Fibroblast of skin of left biceps (primary cell): ENCODE data around the gene RRAS2.
"Not testable (repeated sequence)": the region's sequence is repeated elsewhere in the genome, so short reads cannot be mapped to it uniquely, and the experiment has no call there.

ENCODE experiments used
- DNase-seq, 2 experiments: peaks; one replicate each; pipeline ENCODE4 v3.0.0-alpha.2; 2013; ENCODE audit warnings: low read depth in 2 of 2

The RRAS2 gene

DNA sequence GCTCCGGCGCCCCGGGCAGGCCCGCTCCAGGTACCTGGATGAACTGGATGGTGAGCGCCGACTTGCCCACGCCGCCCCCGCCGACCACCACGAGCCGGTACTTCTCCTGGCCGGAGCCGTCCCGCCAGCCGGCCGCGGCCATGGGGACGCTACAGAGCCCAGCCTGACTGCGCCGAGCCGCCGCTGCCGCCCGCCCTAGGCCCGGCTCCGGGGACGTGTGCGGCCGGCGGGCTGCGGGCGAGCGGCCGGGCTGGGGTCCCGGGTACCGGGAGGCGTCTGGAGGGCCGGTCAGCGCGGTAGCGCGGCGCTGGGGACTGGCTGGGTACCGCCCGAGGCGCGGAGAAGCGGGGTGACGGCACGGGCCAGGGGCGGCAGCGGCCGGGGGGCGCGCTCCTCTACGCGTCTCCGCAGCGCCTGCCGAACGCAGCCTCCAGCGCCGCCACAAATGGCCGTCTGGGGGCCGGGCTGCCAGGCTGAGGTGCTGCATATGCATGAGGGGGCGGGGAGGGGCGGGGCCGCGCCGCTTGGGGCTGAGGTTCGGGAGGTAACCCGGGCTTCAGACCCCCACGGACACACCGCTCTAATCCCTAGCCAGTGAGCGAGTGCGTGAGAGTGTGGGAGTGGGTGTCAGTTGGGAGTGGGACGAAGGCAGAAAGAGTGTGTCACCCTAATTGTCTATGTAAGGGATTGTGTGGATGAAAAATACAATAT is at the start of gene RRAS2:
RRAS2 (minus strand) TSS at position 455 of the 711 bp plus-strand sequence; CDS start at position 142, 313 bp downstream.
- DNase-seq: peak; percentile 31 to 38

GRCh38 chr11:14408612-14409011 is 49.6 kb upstream of the RRAS2 start:
- DNase-seq: no peak

DNA sequence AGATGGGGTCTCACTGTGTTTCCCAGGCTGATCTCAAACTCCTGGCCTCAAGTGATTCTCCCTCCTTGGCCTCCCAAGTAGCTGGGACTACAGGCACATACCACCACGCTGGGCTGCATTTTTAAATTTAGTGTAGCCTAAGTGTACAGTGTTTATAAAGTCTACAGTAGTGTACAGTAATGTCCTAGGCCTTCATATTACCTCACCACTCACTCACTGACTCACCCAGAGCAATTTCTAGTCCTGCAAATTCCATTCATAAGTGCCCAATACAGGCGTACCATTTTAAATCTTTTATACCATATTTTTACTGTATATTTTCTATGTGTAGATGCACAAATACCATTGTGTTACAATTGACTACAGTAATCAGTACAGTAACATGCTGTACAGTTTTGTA is 47.1 kb upstream of the RRAS2 start:
- not testable (repeated sequence) for DNase-seq

DNA sequence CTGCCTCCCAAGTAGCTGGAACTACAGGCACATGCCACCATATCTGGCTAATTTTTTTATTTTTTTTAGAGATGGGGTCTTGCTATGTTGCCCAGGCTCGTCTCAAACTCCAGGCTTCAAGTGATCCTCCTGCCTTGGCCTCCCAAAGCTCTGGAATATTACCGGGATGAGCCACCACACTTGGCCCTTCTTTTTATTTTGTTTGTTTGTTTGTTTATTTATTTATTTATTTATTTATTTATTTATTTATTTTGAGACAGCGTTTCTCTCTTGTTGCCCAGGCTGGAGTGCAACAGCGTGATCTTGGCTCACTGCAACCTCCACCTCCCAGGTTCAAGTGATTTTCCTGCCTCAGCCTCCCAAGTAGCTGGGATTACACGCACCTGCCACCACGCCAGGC is 44.5 kb upstream of the RRAS2 start:
- DNase-seq: not testable (repeated sequence)

- no peak for DNase-seq
Observed at GRCh38 chr11:14399087-14399486, 40.1 kb upstream of the RRAS2 start.

- no peak for DNase-seq
Observed at GRCh38 chr11:14396273-14396672, 37.3 kb upstream of the RRAS2 start.

DNA sequence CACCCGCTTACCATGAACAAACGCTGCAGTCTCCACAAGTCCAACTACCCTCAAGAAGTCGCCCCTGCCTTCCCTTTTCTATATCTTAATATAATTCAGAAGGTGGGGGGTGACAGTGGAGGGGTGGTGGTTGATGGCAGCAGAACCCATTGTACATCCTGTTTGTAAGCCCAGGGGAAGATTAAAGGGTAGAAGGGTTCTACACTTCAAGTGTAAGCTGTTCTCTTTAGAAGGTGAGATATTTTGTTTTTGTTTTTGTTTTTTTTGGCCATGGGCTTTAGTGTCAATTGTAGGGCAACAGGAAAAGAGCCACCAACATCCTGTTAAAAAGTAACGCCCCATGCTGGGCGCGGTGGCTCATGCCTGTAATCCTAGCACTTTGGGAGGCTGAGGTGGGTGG is 34.9 kb upstream of the RRAS2 start:
- no peak for DNase-seq

DNA sequence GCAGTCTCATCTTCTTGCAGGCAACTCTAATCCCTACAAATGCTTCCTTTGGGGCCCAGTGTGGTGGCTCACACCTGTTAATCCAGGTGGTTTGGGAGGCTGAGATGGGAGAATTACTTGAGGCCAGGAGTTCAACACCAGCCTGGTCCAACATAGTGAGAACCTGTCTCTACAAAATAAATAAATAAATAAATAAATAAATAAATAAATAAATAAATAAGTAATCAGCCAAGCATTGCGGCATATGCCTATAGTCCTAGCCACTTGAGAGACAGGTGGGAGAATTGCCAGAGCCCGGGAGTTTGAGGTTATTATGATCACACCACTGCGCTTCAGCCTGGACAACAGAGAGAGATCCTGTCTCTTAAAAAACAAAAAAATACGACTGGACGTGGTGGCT is 34.1 kb upstream of the RRAS2 start:
- DNase-seq: no peak

DNA sequence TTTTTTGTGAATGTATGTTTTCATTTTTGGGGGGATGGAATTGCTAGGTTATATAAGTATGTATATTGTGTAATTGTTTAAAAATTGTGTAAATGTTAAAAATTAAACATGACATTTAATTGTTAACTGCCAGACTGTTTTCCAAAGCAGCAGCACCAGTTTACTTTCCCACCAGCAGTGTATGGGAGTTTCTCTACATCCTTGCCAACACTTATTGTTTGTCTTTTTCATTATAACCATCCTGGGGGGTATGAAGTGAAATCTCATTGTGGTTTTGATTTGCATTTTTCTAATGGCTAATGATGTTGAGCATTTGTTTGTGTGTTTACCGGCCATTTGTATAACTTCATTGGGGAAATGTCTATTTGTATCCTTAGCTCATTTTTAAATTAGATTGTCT is 31.7 kb upstream of the RRAS2 start:
- DNase-seq: no peak

GRCh38 chr11:14388352-14388751 is 29.4 kb upstream of the RRAS2 start:
- DNase-seq: no peak

DNA sequence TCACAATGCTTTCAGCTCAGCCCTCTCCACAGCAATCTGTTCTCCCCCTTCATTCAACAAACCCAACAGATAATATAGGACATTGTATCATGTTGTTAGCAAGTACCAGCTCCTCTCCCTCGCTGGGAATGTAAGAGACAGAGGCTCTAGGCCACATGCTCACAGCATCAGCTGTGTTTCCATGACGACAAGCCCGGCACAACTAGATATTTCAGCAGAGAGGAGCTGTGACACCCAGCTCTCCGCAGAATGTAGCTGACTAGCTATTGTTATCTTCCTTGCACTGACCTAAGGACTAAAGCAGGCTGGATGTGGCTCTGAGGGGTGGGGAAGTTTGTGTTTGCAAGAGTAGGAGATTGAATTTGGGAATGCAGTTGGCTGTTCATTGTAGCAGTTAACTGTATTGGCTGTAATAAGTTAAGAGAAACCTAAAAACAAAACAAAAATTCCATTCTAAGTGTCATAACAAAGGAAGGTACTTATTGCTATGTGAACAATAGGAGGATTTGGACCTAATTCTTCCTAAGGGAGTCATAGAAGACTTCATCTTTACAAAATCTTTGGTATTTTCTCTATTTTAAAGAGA is 28.0 kb upstream of the RRAS2 start:
- peak; percentile 46 to 49 for DNase-seq

DNA sequence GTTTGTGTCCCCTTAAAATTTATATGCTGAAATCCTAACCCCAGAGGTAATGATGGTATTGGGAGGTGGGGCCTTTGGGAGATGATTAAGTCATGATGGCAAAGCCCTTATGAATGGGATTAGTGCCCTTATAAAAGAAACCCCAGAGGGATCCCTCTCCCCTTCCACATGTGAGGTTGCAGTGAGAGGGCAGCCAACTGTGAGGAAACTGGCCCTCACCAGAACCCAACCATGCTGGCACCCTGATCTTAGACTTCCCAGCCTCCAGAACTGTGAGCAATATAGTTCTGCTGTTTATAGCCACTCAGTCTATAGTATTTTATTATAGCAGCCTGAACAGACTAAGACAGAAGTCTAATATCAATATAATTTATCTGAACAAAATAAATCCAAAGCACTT is 27.1 kb upstream of the RRAS2 start:
- DNase-seq: no peak

GRCh38 chr11:14384338-14384737 is 25.4 kb upstream of the RRAS2 start:
- DNase-seq: peak; percentile 41 to 45

DNA sequence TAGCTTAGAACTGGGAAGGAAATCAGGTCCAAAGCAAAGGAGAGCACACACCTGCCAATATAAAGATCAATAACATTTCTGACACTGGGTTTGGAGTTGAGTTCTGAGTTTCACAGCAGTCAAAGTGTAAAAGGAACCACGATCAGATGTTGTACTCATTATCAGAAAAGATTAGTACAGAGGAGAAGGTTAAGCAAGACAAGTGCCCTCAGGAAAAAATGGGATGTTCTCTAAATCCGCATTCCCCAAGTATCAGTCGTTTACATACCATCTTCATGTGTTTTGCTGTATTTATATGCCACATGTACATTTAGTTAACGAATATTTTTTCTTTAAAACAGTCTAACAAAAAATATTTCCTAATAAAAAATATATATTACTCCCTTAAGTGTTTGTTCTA is 23.0 kb upstream of the RRAS2 start:
- DNase-seq: no peak

- DNase-seq: no peak
Observed at GRCh38 chr11:14380947-14381561, 22.1 kb upstream of the RRAS2 start.

- DNase-seq: no peak
Observed at GRCh38 chr11:14380125-14380936, 21.3 kb upstream of the RRAS2 start.

DNA sequence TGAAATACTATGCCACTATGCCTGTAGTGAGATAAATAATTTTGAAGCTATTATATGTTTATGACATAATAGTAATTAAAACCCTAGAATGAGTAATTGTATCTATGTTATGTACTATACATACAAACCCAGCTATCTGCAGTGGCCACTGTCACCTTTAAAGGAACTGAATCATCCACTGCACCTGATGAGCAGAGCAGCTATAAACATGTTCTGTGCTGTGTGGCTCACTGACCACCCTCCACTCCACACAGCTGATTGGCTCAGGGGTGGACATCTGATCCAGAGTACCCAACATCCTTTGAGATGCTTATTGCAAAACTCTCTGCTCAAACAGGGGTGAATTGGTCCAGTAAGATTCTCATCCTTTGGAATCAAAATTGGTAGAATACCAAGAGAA is 19.2 kb upstream of the RRAS2 start:
- DNase-seq: no peak

- DNase-seq: no peak
Observed at GRCh38 chr11:14376920-14377319, 17.9 kb upstream of the RRAS2 start.

- no peak for DNase-seq
Observed at GRCh38 chr11:14374922-14375830, 16.2 kb upstream of the RRAS2 start.

DNA sequence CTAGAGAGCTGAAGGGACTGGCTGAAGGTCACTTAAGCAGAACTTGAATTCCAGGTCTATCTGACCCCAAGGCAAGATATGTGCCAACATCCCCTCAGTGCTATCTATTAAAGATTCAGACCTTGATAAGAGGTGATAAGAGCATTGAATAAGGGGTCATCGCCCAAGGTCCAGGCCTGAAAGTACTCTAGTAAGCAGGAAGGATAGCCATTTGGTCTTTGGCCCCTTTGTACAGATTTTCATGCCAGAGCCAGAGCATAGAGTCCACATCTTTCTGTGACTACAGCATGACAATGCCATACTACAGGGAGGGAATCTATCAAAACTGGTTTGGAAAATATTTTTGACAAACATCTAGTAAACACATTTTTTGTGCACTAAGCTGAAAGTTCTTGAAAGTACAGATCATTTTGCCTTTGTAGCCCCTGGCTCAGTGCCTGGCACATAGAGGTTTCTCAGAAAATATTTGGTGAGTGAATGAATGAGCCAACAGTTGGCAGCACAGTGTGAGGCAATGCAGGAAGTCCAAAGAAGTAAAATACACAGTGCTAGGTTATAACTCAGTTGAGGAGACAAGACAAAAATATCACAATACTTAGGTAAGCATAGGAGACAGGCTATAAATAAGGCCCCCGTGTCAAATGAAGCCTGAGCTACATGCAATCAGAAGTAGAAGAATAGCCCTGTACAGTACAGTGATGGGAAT is 15.1 kb upstream of the RRAS2 start:
- no peak for DNase-seq

- DNase-seq: no peak
Observed at GRCh38 chr11:14372011-14372410, 13.0 kb upstream of the RRAS2 start.
